GM12878 (cell line): Measurements from ENCODE around the gene SECTM1. TPM values are rescaled to one million over a fixed set of nuclear protein-coding genes. Genes with fewer than 3 reads are reported as not detected.

ENCODE experiments used
- ATF7 ChIP-seq: fragments of 450-650 bp; IDR thresholded peaks from 2 replicates; pipeline ENCODE4 v1.6.1; 2016; ENCODE audit warnings: low read depth, mild to moderate bottlenecking
- BCL11A ChIP-seq: IDR thresholded peaks from 2 replicates; pipeline ENCODE4 v1.6.1; 2011; ENCODE audit warnings: low read depth, low read length
- CREB1 ChIP-seq: IDR thresholded peaks from 2 replicates; pipeline ENCODE4 v1.6.1; 2012; ENCODE audit warnings: low read depth, mild to moderate bottlenecking, inconsistent platforms
- HCFC1 ChIP-seq: fragments of 150-350 bp; IDR thresholded peaks from 2 replicates; pipeline ENCODE4 v1.6.1; 2014; ENCODE audit warnings: low read length
- HDAC2 ChIP-seq: fragments of 200-600 bp; sonication (generic); IDR thresholded peaks from 2 replicates; pipeline ENCODE4 v1.6.1; 2017
- IRF5 ChIP-seq: fragments of 450-650 bp; IDR thresholded peaks from 2 replicates; pipeline ENCODE4 v1.6.1; 2017; ENCODE audit warnings: borderline replicate concordance
- MXI1 ChIP-seq: fragments of 150-350 bp; IDR thresholded peaks from 2 replicates; pipeline ENCODE4 v1.6.1; 2011; ENCODE audit warnings: low read depth, mild to moderate bottlenecking, inconsistent platforms, low read length, improper control_type of control experiment
- POLR2AphosphoS2 ChIP-seq: IDR thresholded peaks from 2 replicates; pipeline ENCODE4 v1.6.1; 2011; ENCODE audit warnings: low read depth, mild to moderate bottlenecking, low read length, improper control_type of control experiment, moderate library complexity
- RAD51 ChIP-seq: fragments of 450-650 bp; IDR thresholded peaks from 2 replicates; pipeline ENCODE4 v1.6.1; 2016; ENCODE audit warnings: moderate library complexity, mild to moderate bottlenecking, inconsistent platforms
- RBBP5 ChIP-seq: fragments of 200-600 bp; sonication (generic); conservative IDR thresholded peaks from 2 replicates; pipeline ENCODE4 v1.6.1; 2016
- RUNX3 ChIP-seq: IDR thresholded peaks from 2 replicates; pipeline ENCODE4 v1.6.1; 2012; ENCODE audit warnings: low read length, inconsistent platforms
- SIN3A ChIP-seq: IDR thresholded peaks from 2 replicates; pipeline ENCODE4 v1.6.1; 2012; ENCODE audit warnings: low read depth, low read length, improper control_type of control experiment
- SKIL ChIP-seq: fragments of 450-650 bp; IDR thresholded peaks from 2 replicates; pipeline ENCODE4 v1.6.1; 2017; ENCODE audit warnings: mild to moderate bottlenecking, low read depth, inconsistent platforms; ENCODE audit not compliant: poor library complexity, severe bottlenecking
- ZBTB33 ChIP-seq: fragments of 450-650 bp; IDR thresholded peaks from 2 replicates; pipeline ENCODE4 v1.6.1; 2017; ENCODE audit warnings: mild to moderate bottlenecking
- ZNF622 ChIP-seq: fragments of 450-650 bp; IDR thresholded peaks from 2 replicates; pipeline ENCODE4 v1.6.1; 2017; ENCODE audit warnings: mild to moderate bottlenecking, inconsistent platforms
- ZZZ3 ChIP-seq: IDR thresholded peaks from 2 replicates; pipeline ENCODE4 v1.6.1; 2011; ENCODE audit warnings: low read depth; ENCODE audit not compliant: control insufficient read depth, insufficient read length
- polyA plus RNA-seq, 11 experiments: library from polyadenylated mRNA; depleted of rRNA in 4 of 11; unstranded in 6 of 11; stranded (reverse) in 5 of 11; fragments of >200 nt; fragmentation: Nextera tagmentation in 4 of 11; fragmentation: Illumina TruSeq in 1 of 11; extraction: Ambion mirVana in 4 of 11; extraction: Trizol in 1 of 11; gene quantifications; 1 replicate in 1 of 11; 2 replicates in 10 of 11; pipeline versions ENCODE4 v1.2.1 to v1.2.3, GENCODE V29; 2011 to 2016; ENCODE audit warnings: inconsistent platforms in 2 of 11, missing spikeins in 2 of 11, low read depth in 1 of 11
- total RNA-seq, 4 experiments: library from RNA; depleted of rRNA in 3 of 4; stranded (reverse); fragments of >200 nt in 3 of 4; fragmentation: Illumina TruSeq in 1 of 4; extraction: Trizol in 1 of 4; gene quantifications; 2 replicates each; pipeline versions ENCODE4 v1.2.1 to v1.2.3, GENCODE V29; 2013 to 2021
- TF ChIP-seq, protein P1 (sequence below): fragments of 450-650 bp; IDR thresholded peaks from 2 replicates; pipeline ENCODE4 v1.6.1; 2016; ENCODE audit warnings: mild to moderate bottlenecking, moderate library complexity, borderline replicate concordance
- TF ChIP-seq, protein P2 (sequence below): fragments of 450-650 bp; IDR thresholded peaks from 2 replicates; pipeline ENCODE4 v1.6.1; 2017; ENCODE audit warnings: mild to moderate bottlenecking, moderate library complexity

The SECTM1 gene
- total and polyA plus RNA-seq, 10 of the 15 experiments (the other 5 are each of a cell fraction or from before 2014, with no cell fraction given) = 0.10 to 0.13 (median 0.12) TPM; not detected in 7

DNA sequence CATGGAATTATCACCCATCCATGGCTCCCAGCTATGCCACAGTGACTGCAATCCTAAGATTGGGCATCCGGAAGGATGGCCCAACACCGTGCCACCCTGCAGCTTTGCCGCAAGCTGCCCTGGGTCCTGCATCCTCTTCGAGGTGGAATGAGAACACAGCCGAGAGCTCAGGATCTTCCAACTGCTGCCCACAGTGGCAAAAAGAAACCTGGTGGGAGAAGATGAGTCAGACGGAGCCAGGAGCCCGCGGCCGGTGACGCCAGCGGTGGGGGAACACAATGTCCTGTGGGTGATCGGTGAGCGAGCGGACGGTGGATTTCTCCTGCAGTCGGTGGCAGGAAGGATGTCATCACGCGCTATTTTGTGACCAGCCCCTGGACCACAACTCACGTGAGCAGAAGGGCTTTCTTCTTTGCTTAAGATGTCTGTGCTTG is 36.3 kb downstream of the SECTM1 start (continued):
- TF ChIP-seq, protein P1, sequence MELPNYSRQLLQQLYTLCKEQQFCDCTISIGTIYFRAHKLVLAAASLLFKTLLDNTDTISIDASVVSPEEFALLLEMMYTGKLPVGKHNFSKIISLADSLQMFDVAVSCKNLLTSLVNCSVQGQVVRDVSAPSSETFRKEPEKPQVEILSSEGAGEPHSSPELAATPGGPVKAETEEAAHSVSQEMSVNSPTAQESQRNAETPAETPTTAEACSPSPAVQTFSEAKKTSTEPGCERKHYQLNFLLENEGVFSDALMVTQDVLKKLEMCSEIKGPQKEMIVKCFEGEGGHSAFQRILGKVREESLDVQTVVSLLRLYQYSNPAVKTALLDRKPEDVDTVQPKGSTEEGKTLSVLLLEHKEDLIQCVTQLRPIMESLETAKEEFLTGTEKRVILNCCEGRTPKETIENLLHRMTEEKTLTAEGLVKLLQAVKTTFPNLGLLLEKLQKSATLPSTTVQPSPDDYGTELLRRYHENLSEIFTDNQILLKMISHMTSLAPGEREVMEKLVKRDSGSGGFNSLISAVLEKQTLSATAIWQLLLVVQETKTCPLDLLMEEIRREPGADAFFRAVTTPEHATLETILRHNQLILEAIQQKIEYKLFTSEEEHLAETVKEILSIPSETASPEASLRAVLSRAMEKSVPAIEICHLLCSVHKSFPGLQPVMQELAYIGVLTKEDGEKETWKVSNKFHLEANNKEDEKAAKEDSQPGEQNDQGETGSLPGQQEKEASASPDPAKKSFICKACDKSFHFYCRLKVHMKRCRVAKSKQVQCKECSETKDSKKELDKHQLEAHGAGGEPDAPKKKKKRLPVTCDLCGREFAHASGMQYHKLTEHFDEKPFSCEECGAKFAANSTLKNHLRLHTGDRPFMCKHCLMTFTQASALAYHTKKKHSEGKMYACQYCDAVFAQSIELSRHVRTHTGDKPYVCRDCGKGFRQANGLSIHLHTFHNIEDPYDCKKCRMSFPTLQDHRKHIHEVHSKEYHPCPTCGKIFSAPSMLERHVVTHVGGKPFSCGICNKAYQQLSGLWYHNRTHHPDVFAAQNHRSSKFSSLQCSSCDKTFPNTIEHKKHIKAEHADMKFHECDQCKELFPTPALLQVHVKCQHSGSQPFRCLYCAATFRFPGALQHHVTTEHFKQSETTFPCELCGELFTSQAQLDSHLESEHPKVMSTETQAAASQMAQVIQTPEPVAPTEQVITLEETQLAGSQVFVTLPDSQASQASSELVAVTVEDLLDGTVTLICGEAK = 0 out of 2 replicates have a peak, but pooled peaks have one; percentile 15
- TF ChIP-seq CREB1 (peak; percentile 81), SKIL (peak; percentile 42), MXI1 (peak; percentile 63; the same call in 1 of the 2 replicates), BCL11A (peak; percentile 50; the same call in 1 of the 2 replicates), ZNF622 (no peak), ZZZ3 (no peak), ATF7 (peak; percentile 89), POLR2AphosphoS2 (no peak), HDAC2 (no peak), RUNX3 (peak; percentile 86), RAD51 (peak; percentile 83), ZBTB33 (no peak), SIN3A (peak; percentile 58; the same call in 1 of the 2 replicates), IRF5 (no peak), HCFC1 (no peak), RBBP5 (no peak)
- TF ChIP-seq, protein P2, sequence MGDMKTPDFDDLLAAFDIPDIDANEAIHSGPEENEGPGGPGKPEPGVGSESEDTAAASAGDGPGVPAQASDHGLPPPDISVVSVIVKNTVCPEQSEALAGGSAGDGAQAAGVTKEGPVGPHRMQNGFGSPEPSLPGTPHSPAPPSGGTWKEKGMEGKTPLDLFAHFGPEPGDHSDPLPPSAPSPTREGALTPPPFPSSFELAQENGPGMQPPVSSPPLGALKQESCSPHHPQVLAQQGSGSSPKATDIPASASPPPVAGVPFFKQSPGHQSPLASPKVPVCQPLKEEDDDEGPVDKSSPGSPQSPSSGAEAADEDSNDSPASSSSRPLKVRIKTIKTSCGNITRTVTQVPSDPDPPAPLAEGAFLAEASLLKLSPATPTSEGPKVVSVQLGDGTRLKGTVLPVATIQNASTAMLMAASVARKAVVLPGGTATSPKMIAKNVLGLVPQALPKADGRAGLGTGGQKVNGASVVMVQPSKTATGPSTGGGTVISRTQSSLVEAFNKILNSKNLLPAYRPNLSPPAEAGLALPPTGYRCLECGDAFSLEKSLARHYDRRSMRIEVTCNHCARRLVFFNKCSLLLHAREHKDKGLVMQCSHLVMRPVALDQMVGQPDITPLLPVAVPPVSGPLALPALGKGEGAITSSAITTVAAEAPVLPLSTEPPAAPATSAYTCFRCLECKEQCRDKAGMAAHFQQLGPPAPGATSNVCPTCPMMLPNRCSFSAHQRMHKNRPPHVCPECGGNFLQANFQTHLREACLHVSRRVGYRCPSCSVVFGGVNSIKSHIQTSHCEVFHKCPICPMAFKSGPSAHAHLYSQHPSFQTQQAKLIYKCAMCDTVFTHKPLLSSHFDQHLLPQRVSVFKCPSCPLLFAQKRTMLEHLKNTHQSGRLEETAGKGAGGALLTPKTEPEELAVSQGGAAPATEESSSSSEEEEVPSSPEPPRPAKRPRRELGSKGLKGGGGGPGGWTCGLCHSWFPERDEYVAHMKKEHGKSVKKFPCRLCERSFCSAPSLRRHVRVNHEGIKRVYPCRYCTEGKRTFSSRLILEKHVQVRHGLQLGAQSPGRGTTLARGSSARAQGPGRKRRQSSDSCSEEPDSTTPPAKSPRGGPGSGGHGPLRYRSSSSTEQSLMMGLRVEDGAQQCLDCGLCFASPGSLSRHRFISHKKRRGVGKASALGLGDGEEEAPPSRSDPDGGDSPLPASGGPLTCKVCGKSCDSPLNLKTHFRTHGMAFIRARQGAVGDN = no peak; the same call in 1 of the 2 replicates
